Left hindlimb (tissue), 1 donor: ENCODE results near the gene EFS.
A peak's percentile ranks its signal among the peaks of the same experiment; 100 is the strongest.
"Not testable (repeated sequence)": the region's sequence is repeated elsewhere in the genome, so short reads cannot be mapped to it uniquely, and the experiment has no call there.

Source experiments
- DNase-seq: peaks from one replicate; pipeline ENCODE4 v3.0.0-alpha.2; 2018

Gene EFS

GRCh38 chr14:23365036-23365731 is at the start of gene EFS:
EFS (minus strand) TSS chr14:23365172; CDS start chr14:23365025, 147 bp downstream.
- peak; percentile 85 for DNase-seq

GRCh38 chr14:23414254-23414653 is 49.3 kb upstream of the EFS start:
- DNase-seq = no peak

GRCh38 chr14:23413681-23414080 is 48.7 kb upstream of the EFS start:
- no peak for DNase-seq

GRCh38 chr14:23411563-23412525 is 46.9 kb upstream of the EFS start:
- DNase-seq = no peak

- DNase-seq = no peak
Observed at GRCh38 chr14:23409966-23410635, 45.1 kb upstream of the EFS start.

GRCh38 chr14:23409475-23409874 is 44.5 kb upstream of the EFS start:
- DNase-seq = no peak

- DNase-seq = no peak
Observed at GRCh38 chr14:23408307-23408630, 43.3 kb upstream of the EFS start.

- no peak for DNase-seq
Observed at GRCh38 chr14:23407516-23408306, 42.7 kb upstream of the EFS start, which contains the start of gene MYH6. MYH6 (minus strand) TSS chr14:23408273; CDS start chr14:23407223, 1,050 bp downstream.

- no peak for DNase-seq
Observed at GRCh38 chr14:23406725-23407355, 41.9 kb upstream of the EFS start.

- DNase-seq = no peak
Observed at GRCh38 chr14:23406244-23406643, 41.3 kb upstream of the EFS start.

- DNase-seq = no peak
Observed at GRCh38 chr14:23405516-23406025, 40.6 kb upstream of the EFS start.

GRCh38 chr14:23405096-23405495 is 40.1 kb upstream of the EFS start:
- DNase-seq = no peak

GRCh38 chr14:23404331-23404900 is 39.4 kb upstream of the EFS start:
- DNase-seq = no peak

- no peak for DNase-seq
Observed at GRCh38 chr14:23403908-23404307, 38.9 kb upstream of the EFS start.

- no peak for DNase-seq
Observed at GRCh38 chr14:23403139-23403438, 38.1 kb upstream of the EFS start.

- DNase-seq = no peak
Observed at GRCh38 chr14:23402296-23403138, 37.5 kb upstream of the EFS start.

- no peak for DNase-seq
Observed at GRCh38 chr14:23401291-23401690, 36.3 kb upstream of the EFS start.

- not testable (repeated sequence) for DNase-seq
Observed at GRCh38 chr14:23400496-23401149, 35.7 kb upstream of the EFS start.

- DNase-seq = no peak
Observed at GRCh38 chr14:23399591-23399990, 34.6 kb upstream of the EFS start.

- no peak for DNase-seq
Observed at GRCh38 chr14:23399136-23399535, 34.2 kb upstream of the EFS start.
